OCI-LY7 (cell line): ENCODE measurements around the gene ZMYND15. TPM values are rescaled to one million over a fixed set of nuclear protein-coding genes. Genes with fewer than 3 reads are reported as not detected.

ENCODE experiments used
- BruUV-seq: library from RNA; stranded (reverse); fragments of 400-500 nt; replicated peaks from 2 replicates; lab custom pipeline; 2021; lab: Mats Ljungman, UMichigan
- CTCF ChIA-PET: fragments of 300-600 bp; sonication (Branson Sonifier 250); formaldehyde crosslinking; loops from one replicate; lab custom pipeline; 2022; ENCODE audit warnings: antibody characterized with exemption; ENCODE audit not compliant: unreplicated experiment; lab: Charles Lee
- POLR2A ChIA-PET: fragments of 300-600 bp; sonication (Branson Sonifier 250); formaldehyde crosslinking; loops from one replicate; lab custom pipeline; 2022; ENCODE audit warnings: antibody characterized with exemption; lab: Charles Lee
- DNase-seq: peaks from one replicate; pipeline ENCODE4 v3.0.0-alpha.2; 2015; ENCODE audit warnings: low spot score
- H2AFZ ChIP-seq: fragments of 200-600 bp; sonication (generic), shearing (Covaris generic); 2 replicates; pipeline ENCODE4 v1.6.1; 2014; ENCODE audit warnings: mild to moderate bottlenecking, antibody characterized with exemption, low read length, moderate library complexity
- H3K27ac ChIP-seq: fragments of 200-600 bp; sonication (generic); 2 replicates; pipeline ENCODE4 v1.5.1; 2014; ENCODE audit warnings: mixed run types, low read depth, mild to moderate bottlenecking, moderate library complexity, low read length, inconsistent platforms; ENCODE audit not compliant: poor library complexity, severe bottlenecking
- H3K36me3 ChIP-seq: fragments of 200-600 bp; sonication (generic); 2 replicates; pipeline ENCODE4 v1.6.1; 2014; ENCODE audit warnings: mild to moderate bottlenecking, antibody characterized with exemption, low read length, moderate library complexity, mixed read lengths; ENCODE audit not compliant: insufficient read depth
- H3K4me1 ChIP-seq: fragments of 200-600 bp; sonication (generic); 2 replicates; pipeline ENCODE4 v1.5.1; 2014; ENCODE audit warnings: mild to moderate bottlenecking, low read length; ENCODE audit not compliant: insufficient read depth, poor library complexity, severe bottlenecking
- H3K4me2 ChIP-seq: fragments of 200-600 bp; sonication (generic); 2 replicates; pipeline ENCODE4 v1.6.1; 2014; ENCODE audit warnings: mild to moderate bottlenecking, low read length
- H3K4me3 ChIP-seq: fragments of 200-600 bp; sonication (generic); 2 replicates; pipeline ENCODE4 v1.5.1; 2014; ENCODE audit warnings: mild to moderate bottlenecking, low read depth, low read length; ENCODE audit not compliant: poor library complexity, severe bottlenecking
- H3K79me2 ChIP-seq: fragments of 200-600 bp; sonication (generic); 2 replicates; pipeline ENCODE4 v1.6.1; 2016; ENCODE audit warnings: low read depth, mild to moderate bottlenecking, low read length, moderate library complexity, mixed read lengths; ENCODE audit not compliant: insufficient read depth
- H3K9me2 ChIP-seq: fragments of 200-600 bp; sonication (generic); 2 replicates; pipeline ENCODE4 v1.6.1; 2016; ENCODE audit warnings: mild to moderate bottlenecking, low read length, mixed read lengths; ENCODE audit not compliant: insufficient read depth
- H3K9me3 ChIP-seq: fragments of 200-600 bp; sonication (generic); 2 replicates; pipeline ENCODE4 v1.6.1; 2014; ENCODE audit warnings: mild to moderate bottlenecking, mixed run types, low read length, mixed read lengths
- H4K20me1 ChIP-seq: fragments of 200-600 bp; sonication (generic); 2 replicates; pipeline ENCODE4 v1.6.1; 2014; ENCODE audit warnings: mild to moderate bottlenecking, antibody characterized with exemption, low read length, moderate library complexity, mixed read lengths; ENCODE audit not compliant: insufficient read depth
- EZH2phosphoT487 ChIP-seq: fragments of 200-600 bp; sonication (generic); IDR thresholded peaks from 2 replicates; pipeline ENCODE4 v1.6.1; 2018; ENCODE audit warnings: low read depth, borderline replicate concordance, mild to moderate bottlenecking, mixed run types, antibody characterized with exemption, low read length, moderate library complexity, mixed read lengths
- intact Hi-C: fragments of 100-400 bp; cut with micrococcal nuclease; formaldehyde crosslinking; loops from one replicate; pipeline ENCODE4 v1.10.0; 2022; ENCODE audit not compliant: unreplicated experiment
- total RNA-seq, 2 experiments: library from RNA; depleted of rRNA in 1 of 2; stranded (reverse); fragments of >200 nt in 1 of 2; shearing (Covaris generic) in 1 of 2; gene quantifications; 2 replicates each; pipeline ENCODE4 v1.2.3, GENCODE V29; 2014 to 2022
- TF ChIP-seq, protein P1 (sequence below): fragments of 200-600 bp; sonication (generic); conservative IDR thresholded peaks from 2 replicates; pipeline ENCODE4 v1.5.1; 2014; ENCODE audit warnings: mild to moderate bottlenecking, antibody characterized with exemption, low read length, moderate library complexity, mixed read lengths

Gene ZMYND15
- total RNA-seq, 2 experiments from 2014 or later: not detected

GRCh38 chr17:4735876-4736651 lies 3.6 kb upstream of the ZMYND15 start:
- ChIA-PET CTCF (no interaction called here), POLR2A (no interaction called here)
- TF ChIP-seq, protein P1, sequence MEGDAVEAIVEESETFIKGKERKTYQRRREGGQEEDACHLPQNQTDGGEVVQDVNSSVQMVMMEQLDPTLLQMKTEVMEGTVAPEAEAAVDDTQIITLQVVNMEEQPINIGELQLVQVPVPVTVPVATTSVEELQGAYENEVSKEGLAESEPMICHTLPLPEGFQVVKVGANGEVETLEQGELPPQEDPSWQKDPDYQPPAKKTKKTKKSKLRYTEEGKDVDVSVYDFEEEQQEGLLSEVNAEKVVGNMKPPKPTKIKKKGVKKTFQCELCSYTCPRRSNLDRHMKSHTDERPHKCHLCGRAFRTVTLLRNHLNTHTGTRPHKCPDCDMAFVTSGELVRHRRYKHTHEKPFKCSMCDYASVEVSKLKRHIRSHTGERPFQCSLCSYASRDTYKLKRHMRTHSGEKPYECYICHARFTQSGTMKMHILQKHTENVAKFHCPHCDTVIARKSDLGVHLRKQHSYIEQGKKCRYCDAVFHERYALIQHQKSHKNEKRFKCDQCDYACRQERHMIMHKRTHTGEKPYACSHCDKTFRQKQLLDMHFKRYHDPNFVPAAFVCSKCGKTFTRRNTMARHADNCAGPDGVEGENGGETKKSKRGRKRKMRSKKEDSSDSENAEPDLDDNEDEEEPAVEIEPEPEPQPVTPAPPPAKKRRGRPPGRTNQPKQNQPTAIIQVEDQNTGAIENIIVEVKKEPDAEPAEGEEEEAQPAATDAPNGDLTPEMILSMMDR: no peak
- TF ChIP-seq EZH2phosphoT487: no peak
- BruUV-seq: no TSS peak
- DNase-seq: no peak
- Histone ChIP-seq H3K4me1 (peaks cover 24% of the 10 kb centered on the region), H3K27ac (no peak overlapping the region), H3K36me3 (no peaks in the 10 kb centered on the region), H2AFZ (no peak overlapping the region), H3K4me3 (no peak overlapping the region), H3K4me2 (no peak overlapping the region), H3K79me2 (no peaks in the 10 kb centered on the region; the same call in 1 of the 2 replicates), H3K9me3 (no peaks in the 10 kb centered on the region), H3K9me2 (no peaks in the 10 kb centered on the region), H4K20me1 (no peaks in the 10 kb centered on the region)
- intact Hi-C loops: no loop called here

- H2AFZ ChIP-seq: no peak overlapping the region
Observed at GRCh38 chr17:4738136-4739121, 1.2 kb upstream of the ZMYND15 start.

More at GRCh38 chr17:4738136-4739121, 1.2 kb upstream of the ZMYND15 start:
- H3K4me2 ChIP-seq: peak overlapping the region; percentile 61; the same call in 1 of the 2 replicates
- H3K36me3 ChIP-seq: no peaks in the 10 kb centered on the region
- CTCF ChIA-PET: no interaction called here
- no TSS peak for BruUV-seq
- intact Hi-C loops: no loop called here
- TF ChIP-seq, protein P1: no peak
- no peak for TF ChIP-seq EZH2phosphoT487
- DNase-seq: no peak
- POLR2A ChIA-PET: no interaction called here
- H3K79me2 ChIP-seq: no peaks in the 10 kb centered on the region
- no peaks in the 10 kb centered on the region for H4K20me1 ChIP-seq
- no peak overlapping the region for H3K4me3 ChIP-seq
- peaks cover 8% of the 10 kb centered on the region for H3K4me1 ChIP-seq
- no peak overlapping the region for H3K27ac ChIP-seq
- H3K9me3 ChIP-seq: no peaks in the 10 kb centered on the region
- H3K9me2 ChIP-seq: no peaks in the 10 kb centered on the region
